HG02943 (cell line): ENCODE measurements around the gene PCDHB4.
"Not testable (repeated sequence)": the region's sequence is repeated elsewhere in the genome, so short reads cannot be mapped to it uniquely, and the experiment has no call there.

Experiments
- ATAC-seq: cut with Tn5 transposase; IDR thresholded peaks from one replicate; pipeline ENCODE4 v1.9.1; 2021; ENCODE audit warnings: mild to moderate bottlenecking, low read depth, moderate library complexity; ENCODE audit not compliant: unreplicated experiment

Gene PCDHB4

DNA sequence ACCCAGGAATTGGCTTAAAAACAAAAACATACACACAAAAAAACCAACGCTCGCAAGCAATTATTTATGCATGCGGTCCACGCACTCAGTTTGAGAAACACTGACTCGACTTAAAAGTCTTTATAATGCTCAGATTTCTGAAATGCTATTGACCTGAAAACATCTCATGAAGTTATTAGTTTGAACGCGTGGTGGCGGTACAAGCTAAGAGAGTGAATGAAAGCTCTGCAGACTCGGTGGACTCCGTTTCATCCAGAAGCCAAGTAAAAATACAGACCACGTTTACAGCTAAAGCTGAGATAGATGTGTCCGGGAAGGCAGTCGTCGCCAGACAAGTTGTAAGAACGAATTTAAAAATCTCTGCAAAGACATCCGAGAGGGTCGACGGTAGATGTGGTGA lies 28.2 kb downstream of the PCDHB4 start, which contains the start of gene PCDHB6:
PCDHB6 (plus strand) TSS at position 246 of the 400 bp plus-strand sequence. CDS start 201 bp downstream, outside the sequence.
- no peak for ATAC-seq

DNA sequence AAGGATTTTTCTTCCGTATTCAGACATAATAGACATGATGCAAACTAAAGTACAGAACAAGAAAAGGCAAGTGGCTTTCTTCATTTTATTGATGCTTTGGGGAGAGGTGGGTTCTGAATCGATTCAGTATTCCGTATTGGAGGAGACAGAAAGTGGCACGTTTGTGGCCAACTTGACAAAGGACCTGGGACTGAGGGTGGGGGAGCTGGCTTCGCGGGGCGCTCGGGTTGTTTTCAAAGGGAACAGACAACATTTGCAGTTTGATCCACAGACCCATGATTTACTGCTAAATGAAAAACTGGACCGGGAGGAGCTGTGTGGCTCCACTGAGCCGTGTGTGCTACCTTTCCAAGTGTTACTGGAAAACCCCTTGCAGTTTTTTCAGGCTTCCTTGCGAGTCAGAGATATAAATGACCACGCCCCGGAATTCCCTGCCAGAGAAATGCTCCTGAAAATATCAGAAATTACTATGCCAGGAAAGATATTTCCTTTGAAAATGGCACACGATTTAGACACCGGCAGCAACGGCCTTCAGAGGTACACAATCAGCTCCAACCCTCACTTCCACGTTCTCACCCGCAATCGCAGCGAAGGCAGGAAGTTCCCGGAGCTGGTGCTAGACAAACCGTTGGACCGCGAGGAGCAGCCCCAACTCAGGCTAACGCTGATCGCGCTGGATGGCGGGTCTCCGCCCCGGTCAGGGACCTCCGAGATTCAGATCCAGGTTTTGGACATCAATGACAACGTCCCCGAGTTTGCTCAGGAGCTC lies 28.8 kb downstream of the PCDHB4 start:
- ATAC-seq, result no peak

DNA sequence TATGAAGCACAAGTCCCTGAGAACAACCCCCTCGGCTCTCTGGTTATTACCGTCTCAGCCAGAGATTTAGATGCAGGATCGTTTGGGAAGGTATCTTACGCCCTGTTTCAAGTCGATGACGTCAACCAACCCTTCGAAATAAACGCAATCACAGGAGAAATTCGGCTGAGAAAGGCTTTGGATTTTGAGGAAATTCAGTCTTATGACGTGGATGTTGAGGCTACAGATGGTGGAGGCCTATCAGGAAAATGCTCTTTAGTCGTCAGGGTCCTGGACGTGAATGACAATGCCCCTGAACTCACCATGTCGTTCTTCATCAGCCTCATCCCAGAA lies 29.3 kb downstream of the PCDHB4 start:
- no peak for ATAC-seq

DNA sequence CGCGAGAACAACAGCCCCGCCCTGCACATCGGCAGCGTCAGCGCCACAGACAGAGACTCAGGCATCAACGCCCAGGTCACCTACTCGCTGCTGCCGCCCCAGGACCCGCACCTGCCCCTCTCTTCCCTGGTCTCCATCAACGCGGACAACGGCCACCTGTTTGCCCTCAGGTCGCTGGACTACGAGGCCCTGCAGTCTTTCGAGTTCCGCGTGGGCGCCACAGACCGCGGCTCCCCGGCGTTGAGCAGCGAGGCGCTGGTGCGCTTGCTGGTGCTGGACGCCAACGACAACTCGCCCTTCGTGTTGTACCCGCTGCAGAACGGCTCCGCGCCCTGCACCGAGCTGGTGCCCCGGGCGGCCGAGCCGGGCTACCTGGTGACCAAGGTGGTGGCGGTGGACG lies 30.0 kb downstream of the PCDHB4 start:
- ATAC-seq, result not testable (repeated sequence)

DNA sequence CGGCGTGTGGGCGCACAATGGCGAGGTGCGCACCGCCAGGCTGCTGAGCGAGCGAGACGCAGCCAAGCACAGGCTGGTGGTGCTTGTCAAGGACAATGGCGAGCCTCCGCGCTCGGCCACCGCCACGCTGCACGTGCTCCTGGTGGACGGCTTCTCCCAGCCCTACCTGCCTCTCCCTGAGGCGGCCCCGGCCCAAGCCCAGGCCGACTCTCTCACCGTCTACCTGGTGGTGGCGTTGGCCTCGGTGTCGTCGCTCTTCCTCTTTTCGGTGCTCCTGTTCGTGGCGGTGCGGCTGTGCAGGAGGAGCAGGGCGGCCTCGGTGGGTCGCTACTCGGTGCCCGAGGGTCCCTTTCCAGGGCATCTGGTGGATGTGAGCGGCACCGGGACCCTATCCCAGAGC lies 30.5 kb downstream of the PCDHB4 start:
- ATAC-seq, result not testable (repeated sequence)

DNA sequence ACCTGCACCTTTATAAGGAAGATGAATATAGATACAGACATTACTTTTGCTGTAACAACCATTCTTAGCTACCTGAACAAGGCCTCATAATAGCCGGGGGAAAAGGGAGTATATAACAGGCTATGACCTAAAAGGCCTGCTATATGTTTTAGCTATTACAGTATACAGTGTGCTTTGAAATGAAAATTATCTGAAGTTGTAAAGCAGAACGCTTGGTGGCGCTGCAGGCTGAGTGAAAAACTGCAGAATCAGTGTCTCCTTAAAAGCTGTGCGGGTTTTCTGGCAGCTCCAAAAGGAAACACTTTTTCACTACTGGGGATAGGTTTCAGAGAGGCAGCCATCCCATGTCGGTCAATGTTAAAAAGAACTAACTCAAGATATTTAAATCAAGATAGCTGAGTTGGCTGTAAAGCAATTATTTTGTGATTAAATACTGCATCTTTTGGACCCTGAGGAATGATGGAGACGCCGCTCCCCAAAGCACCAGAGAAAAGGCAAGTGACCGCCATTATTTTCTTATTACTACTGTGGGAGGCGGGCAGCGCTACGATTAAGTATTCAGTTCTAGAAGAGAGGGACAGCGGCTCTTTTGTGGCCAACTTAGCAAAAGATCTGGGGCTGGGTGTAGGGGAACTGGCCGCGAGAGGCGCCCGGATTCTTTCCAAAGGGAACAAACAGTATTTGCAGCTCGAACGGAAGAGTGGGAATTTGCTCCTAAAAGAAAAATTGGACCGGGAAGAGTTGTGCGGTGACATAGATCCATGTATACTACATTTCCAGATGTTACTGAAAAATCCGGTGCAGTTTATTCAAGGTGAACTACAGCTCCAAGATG lies 34.1 kb downstream of the PCDHB4 start:
- ATAC-seq, result no peak

DNA sequence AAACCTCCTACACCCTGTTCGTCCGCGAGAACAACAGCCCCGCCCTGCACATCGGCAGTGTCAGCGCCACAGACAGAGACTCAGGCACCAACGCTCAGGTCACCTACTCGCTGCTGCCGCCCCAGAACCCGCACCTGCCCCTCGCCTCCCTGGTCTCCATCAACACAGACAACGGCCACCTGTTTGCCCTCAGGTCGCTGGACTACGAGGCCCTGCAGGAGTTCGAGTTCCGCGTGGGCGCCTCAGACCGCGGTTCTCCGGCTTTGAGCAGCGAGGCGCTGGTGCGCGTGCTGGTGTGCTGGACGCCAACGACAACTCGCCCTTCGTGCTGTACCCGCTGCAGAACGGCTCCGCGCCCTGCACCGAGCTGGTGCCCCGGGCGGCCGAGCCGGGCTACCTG lies 35.7 kb downstream of the PCDHB4 start:
- ATAC-seq, result not testable (repeated sequence)

DNA sequence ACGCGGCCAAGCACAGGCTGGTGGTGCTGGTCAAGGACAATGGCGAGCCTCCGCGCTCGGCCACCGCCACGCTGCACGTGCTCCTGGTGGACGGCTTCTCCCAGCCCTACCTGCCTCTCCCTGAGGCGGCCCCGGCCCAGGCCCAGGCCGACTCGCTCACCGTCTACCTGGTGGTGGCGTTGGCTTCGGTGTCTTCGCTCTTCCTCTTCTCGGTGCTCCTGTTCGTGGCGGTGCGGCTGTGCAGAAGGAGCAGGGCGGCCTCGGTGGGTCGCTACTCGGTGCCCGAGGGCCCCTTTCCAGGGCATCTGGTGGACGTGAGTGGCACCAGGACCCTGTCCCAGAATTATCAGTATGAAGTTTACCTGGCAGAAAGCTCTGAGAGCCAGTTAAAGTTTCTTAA lies 36.3 kb downstream of the PCDHB4 start:
- not testable (repeated sequence) for ATAC-seq

DNA sequence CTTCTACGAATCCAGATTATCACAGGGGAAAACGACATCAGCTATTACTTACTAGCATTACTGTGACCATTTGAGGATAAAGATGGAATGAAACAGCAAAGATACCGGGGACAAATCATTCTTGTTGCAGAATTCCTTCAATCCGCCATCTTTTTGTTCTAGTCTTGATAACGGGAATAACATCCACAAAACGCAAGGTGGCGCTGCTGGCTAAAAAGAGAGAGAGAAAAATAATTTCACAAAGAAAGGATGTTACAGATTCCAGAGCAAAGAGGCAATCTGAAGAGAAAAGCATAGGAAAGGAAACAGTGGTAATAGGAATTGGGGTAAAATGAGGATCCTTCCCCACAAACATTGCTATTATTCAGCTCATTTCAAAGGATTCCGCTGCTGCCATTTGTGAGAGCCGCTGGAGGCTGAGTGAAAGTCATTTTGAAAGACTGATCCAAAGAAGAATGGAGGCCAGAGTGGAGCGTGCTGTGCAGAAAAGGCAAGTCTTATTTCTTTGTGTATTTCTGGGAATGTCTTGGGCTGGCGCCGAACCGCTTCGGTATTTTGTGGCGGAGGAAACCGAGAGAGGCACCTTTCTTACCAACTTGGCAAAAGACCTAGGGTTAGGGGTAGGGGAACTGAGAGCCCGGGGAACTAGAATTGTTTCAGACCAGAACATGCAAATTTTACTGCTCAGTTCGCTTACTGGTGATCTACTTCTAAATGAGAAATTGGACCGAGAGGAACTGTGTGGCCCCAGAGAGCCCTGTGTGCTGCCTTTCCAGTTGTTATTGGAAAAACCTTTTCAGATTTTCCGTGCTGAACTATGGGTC lies 51.0 kb downstream of the PCDHB4 start, which contains the start of gene PCDHB7:
PCDHB7 (plus strand) TSS at position 264 of the 824 bp plus-strand sequence; CDS start at position 456, 192 bp downstream.
- ATAC-seq, result no peak

DNA sequence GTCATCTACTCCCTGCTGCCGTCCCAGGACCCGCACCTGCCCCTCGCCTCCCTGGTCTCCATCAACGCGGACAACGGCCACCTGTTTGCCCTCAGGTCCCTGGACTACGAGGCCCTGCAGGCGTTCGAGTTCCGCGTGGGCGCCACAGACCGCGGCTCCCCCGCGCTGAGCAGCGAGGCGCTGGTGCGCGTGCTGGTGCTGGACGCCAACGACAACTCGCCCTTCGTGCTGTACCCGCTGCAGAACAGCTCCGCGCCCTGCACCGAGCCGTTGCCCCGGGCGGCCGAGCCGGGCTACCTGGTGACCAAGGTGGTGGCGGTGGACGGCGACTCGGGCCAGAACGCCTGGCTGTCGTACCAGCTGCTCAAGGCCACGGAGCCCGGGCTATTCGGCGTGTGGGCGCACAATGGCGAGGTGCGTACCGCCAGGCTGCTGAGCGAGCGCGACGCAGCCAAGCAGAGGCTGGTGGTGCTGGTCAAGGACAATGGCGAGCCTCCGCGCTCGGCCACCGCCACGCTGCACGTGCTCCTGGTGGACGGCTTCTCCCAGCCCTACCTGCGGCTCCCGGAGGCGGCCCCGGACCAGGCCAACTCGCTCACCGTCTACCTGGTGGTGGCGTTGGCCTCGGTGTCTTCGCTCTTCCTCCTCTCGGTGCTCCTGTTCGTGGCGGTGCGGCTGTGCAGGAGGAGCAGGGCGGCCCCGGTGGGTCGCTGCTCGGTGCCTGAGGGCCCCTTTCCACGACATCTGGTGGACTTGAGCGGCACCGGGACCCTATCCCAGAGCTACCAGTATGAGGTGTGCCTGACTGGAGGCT lies 52.9 kb downstream of the PCDHB4 start:
- ATAC-seq, result not testable (repeated sequence)
